SK-N-SH treated with all-trans-retinoic acid at 6 μM for 48 hours (cell line): ENCODE results near the gene NGEF.

Experiments used
- ARNTL ChIP-seq: fragments of 450-650 bp; formaldehyde crosslinking; IDR thresholded peaks from 2 replicates; pipeline ENCODE4 v1.5.0; 2020; ENCODE audit warnings: low read depth, mild to moderate bottlenecking, moderate library complexity, borderline replicate concordance
- TF ChIP-seq, protein P1 (sequence below): fragments of 250-450 bp; sonication (Bioruptor Pico); IDR thresholded peaks from 2 replicates; pipeline ENCODE4 v1.5.1; 2021; ENCODE audit warnings: mild to moderate bottlenecking, moderate library complexity

DNA sequence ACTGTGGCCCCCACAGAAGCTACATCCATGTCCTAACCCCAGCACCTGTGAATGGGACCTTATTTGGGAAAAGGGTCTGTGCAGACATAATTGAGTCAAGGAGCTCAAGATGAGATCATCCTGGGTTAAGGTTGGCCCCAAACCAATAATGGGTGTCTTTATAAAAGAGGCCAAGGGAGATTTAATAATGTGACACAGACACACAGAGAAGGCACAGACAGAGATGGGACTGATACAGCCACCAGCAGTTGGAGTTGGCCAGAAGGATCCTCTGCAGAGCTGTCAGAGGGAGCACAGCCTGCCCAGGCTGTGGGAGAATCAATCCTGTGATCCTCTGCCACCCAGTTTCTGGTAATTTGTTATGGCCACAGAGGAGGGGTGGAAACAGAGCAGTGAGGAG, 116.9 kb downstream of the NGEF start:
- no peak for TF ChIP-seq ARNTL (CRISPR knock-in tag)
- TF ChIP-seq, protein P1, sequence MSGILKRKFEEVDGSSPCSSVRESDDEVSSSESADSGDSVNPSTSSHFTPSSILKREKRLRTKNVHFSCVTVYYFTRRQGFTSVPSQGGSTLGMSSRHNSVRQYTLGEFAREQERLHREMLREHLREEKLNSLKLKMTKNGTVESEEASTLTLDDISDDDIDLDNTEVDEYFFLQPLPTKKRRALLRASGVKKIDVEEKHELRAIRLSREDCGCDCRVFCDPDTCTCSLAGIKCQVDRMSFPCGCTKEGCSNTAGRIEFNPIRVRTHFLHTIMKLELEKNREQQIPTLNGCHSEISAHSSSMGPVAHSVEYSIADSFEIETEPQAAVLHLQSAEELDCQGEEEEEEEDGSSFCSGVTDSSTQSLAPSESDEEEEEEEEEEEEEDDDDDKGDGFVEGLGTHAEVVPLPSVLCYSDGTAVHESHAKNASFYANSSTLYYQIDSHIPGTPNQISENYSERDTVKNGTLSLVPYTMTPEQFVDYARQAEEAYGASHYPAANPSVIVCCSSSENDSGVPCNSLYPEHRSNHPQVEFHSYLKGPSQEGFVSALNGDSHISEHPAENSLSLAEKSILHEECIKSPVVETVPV (CRISPR knock-in tag), result no peak
